ENCODE data around the gene MACROD2.

Gene MACROD2

GRCh38 chr20:15622368-15622767, 1627.1 kb downstream of the MACROD2 start:
- DNase-seq, result no peak

- no peak for DNase-seq
Measured at GRCh38 chr20:15623215-15623614, 1627.9 kb downstream of the MACROD2 start.

DNA sequence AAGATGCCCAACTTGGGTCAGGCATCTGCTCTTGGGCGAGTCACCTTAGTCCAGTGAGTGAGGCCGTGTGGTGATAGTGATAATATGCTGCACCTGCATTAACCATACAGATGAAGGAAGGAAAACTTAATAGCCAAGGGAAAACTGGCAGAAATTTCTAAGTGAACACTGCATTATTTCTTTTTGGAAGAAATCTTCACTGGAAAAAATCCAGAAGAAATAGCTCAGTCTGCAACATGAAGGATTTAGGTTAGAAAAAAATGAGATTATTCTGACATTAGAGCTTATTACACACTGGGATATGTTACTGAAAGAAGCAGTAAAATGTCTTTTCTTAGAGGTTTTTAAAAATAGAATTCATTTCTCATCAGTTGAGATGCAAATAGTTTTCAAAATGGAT, 1630.7 kb downstream of the MACROD2 start:
- DNase-seq, result no peak

- DNase-seq, result no peak
Measured at GRCh38 chr20:15627089-15627488, 1631.8 kb downstream of the MACROD2 start.

- no peak for DNase-seq
Measured at GRCh38 chr20:15627501-15627903, 1632.2 kb downstream of the MACROD2 start.

DNA sequence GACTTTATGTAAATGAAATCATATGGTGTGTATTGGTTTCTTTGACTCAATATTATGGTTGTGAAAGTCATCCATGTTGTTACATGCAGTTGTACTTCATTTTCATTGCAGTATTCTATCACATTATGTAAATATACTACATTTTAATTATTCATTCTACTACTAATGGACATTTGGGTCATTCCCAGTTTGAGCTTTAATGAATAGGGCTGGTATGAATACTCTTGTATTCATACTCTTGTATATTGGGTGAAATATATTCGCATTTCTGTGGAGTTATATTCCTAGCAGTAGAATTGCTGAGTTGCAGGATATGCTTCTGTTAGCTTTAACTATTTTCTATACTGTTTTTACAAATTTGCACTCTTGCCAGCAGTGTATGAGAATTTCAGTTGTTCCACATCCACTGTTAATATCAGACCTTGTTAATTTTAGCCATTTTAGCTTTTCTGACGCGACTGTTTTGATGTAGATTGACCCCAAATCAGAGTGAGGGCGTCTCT, 1633.6 kb downstream of the MACROD2 start:
- DNase-seq, result no peak

DNA sequence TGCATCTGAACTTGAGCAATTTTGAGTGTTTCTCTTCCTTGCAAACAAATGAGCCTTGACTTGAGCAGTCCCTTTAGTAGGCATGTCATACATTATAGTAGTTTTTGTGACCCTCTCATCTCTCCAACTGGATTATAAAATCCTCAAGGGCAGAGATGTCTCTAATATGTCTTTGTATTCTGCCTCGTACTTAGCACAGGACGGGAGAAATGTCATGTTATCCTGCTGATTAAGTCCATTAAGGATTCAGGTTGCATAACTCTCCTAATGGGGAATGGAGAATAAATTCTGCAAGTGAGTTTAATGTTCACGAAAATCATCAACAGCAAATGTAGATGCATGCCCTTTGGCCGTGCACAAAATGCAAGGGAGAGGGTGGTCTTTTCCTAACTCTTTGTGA, 1635.0 kb downstream of the MACROD2 start:
- DNase-seq, result no peak

DNA sequence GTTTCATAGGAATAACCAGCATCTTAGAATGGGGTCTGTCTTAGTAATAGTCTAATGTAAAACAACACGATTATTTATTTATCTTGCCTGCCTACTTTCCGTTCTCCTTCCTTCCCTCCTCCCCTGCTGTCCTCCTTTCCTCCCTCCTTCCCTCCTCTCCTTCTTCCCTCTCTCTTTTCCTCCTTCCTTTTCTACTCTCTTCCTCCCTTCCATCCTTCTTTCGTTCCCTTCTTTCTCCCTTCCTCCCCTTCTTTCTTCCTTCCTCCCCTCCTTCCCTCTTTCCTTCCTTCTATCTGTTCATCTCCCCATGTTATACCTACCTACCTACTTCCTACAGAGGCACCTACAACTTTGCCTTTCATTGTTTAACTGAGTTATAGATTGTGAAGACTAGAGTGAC, 1637.4 kb downstream of the MACROD2 start:
- DNase-seq, result no peak

DNA sequence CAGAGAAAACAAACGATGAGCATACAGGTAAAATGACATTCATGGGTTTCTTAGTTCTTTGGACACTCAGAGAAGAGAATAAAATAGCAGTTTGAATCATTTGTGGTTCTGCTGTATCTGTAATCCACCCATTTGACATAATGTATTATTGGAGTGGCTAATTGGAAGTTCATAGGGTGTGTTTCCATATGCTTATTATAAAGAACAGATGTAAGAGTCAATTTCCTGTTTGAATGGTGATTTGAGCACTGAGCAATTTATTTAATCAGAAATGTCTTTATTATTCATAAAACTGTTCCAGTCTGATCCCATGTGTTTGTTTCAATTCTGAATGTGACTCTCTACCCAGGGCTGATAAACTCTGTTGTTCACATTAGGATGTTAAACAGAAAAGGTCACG, 1638.8 kb downstream of the MACROD2 start:
- no peak for DNase-seq

GRCh38 chr20:15637546-15637945, 1642.2 kb downstream of the MACROD2 start:
- DNase-seq, result no peak

DNA sequence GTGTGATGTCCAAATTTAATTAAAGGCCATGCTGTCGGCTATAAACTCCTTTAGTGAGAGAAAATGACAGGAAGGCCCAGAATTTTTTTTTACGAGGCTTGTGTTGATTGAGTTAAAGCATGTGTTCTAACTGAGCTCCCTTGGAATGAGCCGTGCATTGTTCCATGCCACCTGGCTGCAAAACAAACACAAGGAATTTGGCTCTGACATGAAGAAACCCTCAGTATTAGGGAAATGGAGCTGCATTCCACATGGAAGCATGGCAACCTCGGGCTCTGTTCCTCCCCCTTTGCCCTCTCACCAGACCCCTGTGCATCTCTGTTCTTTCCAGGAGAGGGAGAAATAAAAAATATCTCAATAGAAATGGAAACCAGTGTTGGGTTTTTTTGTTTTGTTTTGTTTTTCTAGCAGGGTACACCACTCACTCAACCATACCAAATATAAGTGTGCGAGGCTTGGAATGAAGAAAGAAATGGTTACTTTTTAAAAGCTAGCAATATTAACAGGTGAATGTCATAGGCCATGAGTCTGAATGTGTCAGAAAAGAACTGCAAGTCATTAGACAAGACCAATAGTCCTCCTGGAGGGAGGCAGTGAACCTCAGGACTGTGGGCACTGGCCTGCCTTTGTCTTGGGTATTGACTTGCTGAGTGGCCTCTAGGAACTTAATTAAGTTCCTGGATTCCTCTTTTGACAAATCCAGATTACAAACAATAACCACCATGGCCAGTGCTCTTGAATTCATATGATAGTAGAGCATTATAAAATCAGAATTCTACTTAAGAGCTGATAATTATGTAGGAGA, 1642.8 kb downstream of the MACROD2 start:
- no peak for DNase-seq

DNA sequence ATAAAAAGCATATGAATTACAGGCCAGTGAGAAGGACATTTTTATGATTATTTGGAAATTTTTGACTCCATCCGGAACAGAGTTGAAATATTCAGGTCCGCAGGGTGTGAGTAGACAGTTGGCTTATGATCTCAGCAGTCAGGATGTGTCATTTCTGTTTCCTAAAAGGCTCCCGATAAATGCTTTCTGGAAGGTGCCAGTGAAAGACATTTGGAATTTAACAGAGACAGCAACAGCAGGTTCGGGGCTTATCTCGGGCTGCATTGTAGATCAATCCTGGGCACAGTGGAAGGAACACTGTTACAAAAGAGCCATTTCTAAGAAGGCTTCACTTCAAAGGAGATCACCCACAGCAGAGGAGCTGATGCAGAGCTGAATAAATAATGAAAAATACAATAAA, 1643.5 kb downstream of the MACROD2 start:
- no peak for DNase-seq

DNA sequence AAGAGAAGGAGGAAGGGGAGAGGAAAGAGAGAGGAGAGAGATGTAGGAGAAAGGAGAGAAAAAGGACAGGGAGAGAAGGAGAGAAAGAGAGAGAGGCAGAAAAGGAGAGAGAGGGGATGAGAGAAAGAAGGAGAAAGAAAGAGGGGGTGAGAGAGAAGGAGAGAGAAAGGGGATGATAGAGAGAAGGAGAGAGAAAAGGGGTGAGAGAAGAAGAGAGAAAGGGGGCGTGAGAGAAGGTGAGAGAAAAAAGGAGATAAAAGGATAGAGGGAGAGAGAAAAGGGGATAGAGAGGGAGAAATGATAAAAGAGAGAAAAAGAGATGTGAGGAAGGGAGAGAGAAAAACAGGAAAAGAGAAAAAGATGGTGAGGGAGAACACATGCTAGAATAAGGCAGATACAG, 1644.5 kb downstream of the MACROD2 start:
- DNase-seq, result no peak

DNA sequence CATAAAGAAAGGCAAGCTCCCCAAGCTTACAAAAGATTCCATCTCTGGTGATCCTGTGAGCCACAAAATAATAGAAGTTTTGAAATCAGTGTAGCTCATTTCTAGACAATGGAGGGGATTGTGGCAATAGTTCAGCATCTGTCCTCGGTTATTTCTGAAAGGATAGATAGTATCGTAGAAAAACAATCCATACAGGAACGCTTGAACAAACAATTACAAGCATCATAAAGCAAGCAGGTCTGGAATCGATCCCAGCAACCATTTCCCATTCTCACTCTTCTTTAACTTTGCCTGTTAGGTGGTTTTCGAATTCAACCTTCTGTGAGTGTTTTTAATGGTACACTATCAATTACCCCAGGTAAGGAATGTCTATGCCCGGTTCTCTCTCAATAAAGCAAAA, 1646.8 kb downstream of the MACROD2 start:
- no peak for DNase-seq

- no peak for DNase-seq
Measured at GRCh38 chr20:15642676-15643075, 1647.4 kb downstream of the MACROD2 start.

DNA sequence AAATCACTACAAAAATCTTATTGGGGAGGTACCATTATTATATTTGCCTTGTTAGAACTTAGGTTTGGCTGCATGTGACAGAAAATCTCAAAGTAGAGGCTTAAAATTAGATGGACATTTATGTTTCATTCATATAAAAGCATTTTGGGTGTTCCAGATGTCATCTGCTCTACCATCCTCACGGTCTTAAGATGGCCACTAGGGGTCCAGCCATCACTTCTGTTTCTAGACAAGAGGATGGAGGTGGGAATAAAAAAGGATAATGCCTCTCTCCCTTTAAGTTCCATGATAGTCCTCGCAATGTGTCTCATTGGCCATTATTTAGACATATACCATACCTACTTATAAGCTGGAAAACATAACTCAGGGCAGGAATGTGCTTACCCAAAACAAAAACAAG, 1648.4 kb downstream of the MACROD2 start:
- no peak for DNase-seq

GRCh38 chr20:15645816-15646215, 1650.5 kb downstream of the MACROD2 start:
- DNase-seq, result no peak

- DNase-seq, result no peak
Measured at GRCh38 chr20:15653396-15654207, 1658.3 kb downstream of the MACROD2 start.

DNA sequence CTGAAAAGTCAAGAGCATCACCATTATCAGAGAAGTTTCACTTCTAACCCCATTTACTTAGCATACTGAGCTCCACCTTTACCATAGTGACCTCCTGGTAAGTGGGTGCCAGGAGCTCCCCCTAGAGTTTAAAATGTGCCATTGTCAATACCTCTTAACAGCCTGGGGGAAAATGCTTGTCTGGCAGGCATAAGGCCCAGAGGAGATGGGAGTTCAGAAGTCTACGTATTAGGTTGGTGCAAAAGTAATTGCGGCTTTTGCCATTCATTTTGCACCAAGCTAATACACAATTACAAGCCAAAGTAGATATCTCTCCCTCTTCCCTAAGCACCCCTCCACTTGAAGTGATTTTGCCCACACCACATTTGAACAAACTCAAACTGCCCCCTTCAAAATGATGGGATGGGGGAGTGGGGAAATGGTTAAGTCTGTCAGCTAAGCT, 1658.9 kb downstream of the MACROD2 start:
- DNase-seq, result no peak

GRCh38 chr20:15655295-15655874, 1660.1 kb downstream of the MACROD2 start:
- no peak for DNase-seq

DNA sequence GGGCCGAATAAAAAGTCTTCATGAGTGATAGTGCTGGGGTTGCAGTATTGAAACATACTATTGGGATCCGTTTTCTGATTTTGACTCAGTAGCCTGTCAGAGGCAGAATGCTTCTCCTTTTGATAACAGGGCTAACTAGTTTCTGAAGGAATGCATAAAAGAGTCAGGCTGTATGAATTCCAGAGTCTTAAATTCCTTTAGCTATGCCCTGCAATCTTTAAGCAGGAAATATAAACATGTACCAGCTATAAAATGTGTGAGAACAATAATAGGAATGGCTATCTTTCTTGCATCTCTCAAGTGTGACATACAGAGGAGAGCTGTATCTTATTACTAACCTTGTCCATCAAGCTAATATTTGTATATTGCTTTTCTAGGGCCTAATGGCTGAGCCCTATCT, 1660.8 kb downstream of the MACROD2 start:
- DNase-seq, result no peak

GRCh38 chr20:15658295-15658694, 1663.0 kb downstream of the MACROD2 start:
- DNase-seq, result no peak

GRCh38 chr20:15673206-15673605, 1677.9 kb downstream of the MACROD2 start:
- no peak for DNase-seq

Data from NCI-H1436 treated with DMSO at 0.1 percent for 48 hours (cell line).